Right atrium auricular region (tissue), 2 donors: Measurements from ENCODE around the gene USP28. TPM values are rescaled to one million over a fixed set of nuclear protein-coding genes. Genes with fewer than 3 reads are reported as not detected.

Experiments
- DNase-seq: peaks from one replicate; pipeline ENCODE4 v3.0.0-alpha.2; 2019; ENCODE audit warnings: low spot score
- H3K27ac ChIP-seq, 2 donors: fragments of 200-600 bp; sonication (generic); 1 replicate in 1 of 2; 2 replicates in 1 of 2; pipeline ENCODE4 v1.5.1; 2016 to 2019
- H3K27me3 ChIP-seq, 2 donors: fragments of 200-600 bp; sonication (generic); one replicate each; pipeline versions ENCODE4 v1.5.1 to v1.6.0; 2017 to 2019
- H3K36me3 ChIP-seq: fragments of 200-600 bp; sonication (generic); one replicate; pipeline ENCODE4 v1.5.1; 2016
- H3K4me1 ChIP-seq, 2 donors: fragments of 200-600 bp; sonication (generic); one replicate each; pipeline versions ENCODE4 v1.5.1 to v1.6.0; 2017 to 2019
- H3K4me3 ChIP-seq, 2 donors: fragments of 200-600 bp; sonication (generic); 1 replicate in 1 of 2; 2 replicates in 1 of 2; pipeline ENCODE4 v1.5.1; 2017 to 2019; ENCODE audit warnings: mild to moderate bottlenecking in 1 of 2, moderate library complexity in 1 of 2
- H3K9me3 ChIP-seq, 2 donors: fragments of 200-600 bp; sonication (generic); one replicate each; pipeline ENCODE4 v1.5.1; 2019
- CTCF ChIP-seq, 2 donors: fragments of 200-600 bp; sonication (generic); IDR thresholded peaks; one replicate each; pipeline ENCODE4 v1.5.1; 2019; ENCODE audit warnings: antibody characterized with exemption in 2 of 2
- total RNA-seq, 2 donors: library from RNA; depleted of rRNA; stranded (reverse); fragments of >200 nt; gene quantifications; one replicate each; pipeline ENCODE4 v1.1.0, GENCODE V29; 2016

Gene USP28
- total RNA-seq, 2 donors from 2014 or later: 116 to 135 TPM

DNA sequence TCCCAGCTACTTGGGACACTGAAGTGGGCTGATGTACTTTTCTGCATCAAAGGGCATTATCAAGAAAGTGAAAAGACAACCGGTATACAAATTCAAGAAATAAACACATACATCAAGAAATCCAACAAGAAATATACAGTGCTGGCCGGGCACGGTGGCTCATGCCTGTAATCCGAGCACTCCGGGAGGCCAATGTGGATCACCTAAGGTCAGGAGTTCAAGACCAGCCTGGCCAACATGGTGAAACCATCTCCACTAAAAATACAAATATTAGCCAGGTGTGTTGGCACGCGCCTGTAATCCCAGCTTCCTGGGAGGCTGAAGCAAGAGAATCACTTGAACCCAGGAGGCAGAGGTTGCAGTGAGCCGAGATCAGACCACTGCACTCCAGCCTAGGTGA is 9.5 kb downstream of the USP28 start:
- Histone ChIP-seq H3K9me3 (no peaks in the 10 kb centered on the region), H3K36me3 (no peaks in the 10 kb centered on the region), H3K4me1 (peaks cover 0 to 12% of the 10 kb centered on the region in 2 donors), H3K27me3 (no peaks in the 10 kb centered on the region), H3K27ac (no peak overlapping the region), H3K4me3 (no peak overlapping the region)
- no peak for DNase-seq
- no peak for TF ChIP-seq CTCF (IDR thresholded peaks at IDR 0.05)

DNA sequence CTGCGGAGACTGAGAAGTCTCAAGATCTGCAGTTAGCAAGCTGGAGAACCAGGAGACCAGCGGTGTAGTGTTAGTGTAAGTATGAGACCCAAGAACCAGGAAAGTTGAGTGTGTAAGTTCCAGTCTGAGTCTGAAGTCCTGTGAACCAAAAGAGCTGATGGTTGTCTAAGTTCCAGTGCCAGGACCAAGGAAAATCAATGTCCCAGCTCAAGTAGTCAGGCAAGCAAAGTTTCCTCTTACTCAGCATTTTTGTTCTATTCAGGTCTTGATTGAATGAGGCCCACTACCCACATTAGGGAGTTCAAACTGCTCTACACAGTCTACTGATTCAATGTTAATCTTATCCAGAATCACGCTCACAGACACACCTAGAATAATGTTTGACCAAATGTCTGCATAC is 11.0 kb downstream of the USP28 start:
- no peak overlapping the region for H3K27ac ChIP-seq
- no peaks in the 10 kb centered on the region for H3K36me3 ChIP-seq
- no peaks in the 10 kb centered on the region for H3K27me3 ChIP-seq
- peaks cover 0 to 18% of the 10 kb centered on the region in 2 donors for H3K4me1 ChIP-seq
- no peak for DNase-seq
- no peak for TF ChIP-seq CTCF (IDR thresholded peaks at IDR 0.05)
- no peak overlapping the region for H3K4me3 ChIP-seq
- H3K9me3 ChIP-seq: no peaks in the 10 kb centered on the region

DNA sequence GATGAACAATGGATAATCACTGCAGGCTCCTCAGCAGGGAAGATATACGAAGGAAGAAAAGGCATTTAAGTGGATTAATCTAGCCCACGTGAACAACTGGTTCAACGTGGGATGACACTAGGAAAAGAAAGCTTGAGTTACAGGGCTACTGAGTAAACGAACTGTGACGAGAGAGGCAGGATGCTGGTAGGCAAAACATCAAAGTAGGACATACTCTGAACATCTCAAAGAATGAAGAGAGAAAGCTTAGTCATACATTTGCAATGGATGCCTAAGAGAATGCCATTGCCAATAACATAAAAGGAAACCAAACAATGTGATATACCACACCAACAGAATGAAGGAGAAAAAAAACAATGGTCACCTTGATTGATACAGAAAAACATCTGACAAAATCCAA is 12.9 kb downstream of the USP28 start:
- Histone ChIP-seq H3K4me3 (no peak overlapping the region), H3K9me3 (no peaks in the 10 kb centered on the region), H3K4me1 (peaks cover 0 to 15% of the 10 kb centered on the region in 2 donors), H3K36me3 (no peaks in the 10 kb centered on the region), H3K27me3 (no peaks in the 10 kb centered on the region), H3K27ac (no peak overlapping the region)
- TF ChIP-seq CTCF (IDR thresholded peaks at IDR 0.05): no peak
- DNase-seq: no peak

- H3K4me3 ChIP-seq: no peak overlapping the region
- no peak overlapping the region for H3K27ac ChIP-seq
- peaks cover 0 to 24% of the 10 kb centered on the region in 2 donors for H3K4me1 ChIP-seq
- DNase-seq: no peak
- no peaks in the 10 kb centered on the region for H3K36me3 ChIP-seq
- no peaks in the 10 kb centered on the region for H3K9me3 ChIP-seq
- H3K27me3 ChIP-seq: no peaks in the 10 kb centered on the region
- no peak for TF ChIP-seq CTCF (IDR thresholded peaks at IDR 0.05)
Measured at GRCh38 chr11:113859665-113860064, 15.7 kb downstream of the USP28 start.

DNA sequence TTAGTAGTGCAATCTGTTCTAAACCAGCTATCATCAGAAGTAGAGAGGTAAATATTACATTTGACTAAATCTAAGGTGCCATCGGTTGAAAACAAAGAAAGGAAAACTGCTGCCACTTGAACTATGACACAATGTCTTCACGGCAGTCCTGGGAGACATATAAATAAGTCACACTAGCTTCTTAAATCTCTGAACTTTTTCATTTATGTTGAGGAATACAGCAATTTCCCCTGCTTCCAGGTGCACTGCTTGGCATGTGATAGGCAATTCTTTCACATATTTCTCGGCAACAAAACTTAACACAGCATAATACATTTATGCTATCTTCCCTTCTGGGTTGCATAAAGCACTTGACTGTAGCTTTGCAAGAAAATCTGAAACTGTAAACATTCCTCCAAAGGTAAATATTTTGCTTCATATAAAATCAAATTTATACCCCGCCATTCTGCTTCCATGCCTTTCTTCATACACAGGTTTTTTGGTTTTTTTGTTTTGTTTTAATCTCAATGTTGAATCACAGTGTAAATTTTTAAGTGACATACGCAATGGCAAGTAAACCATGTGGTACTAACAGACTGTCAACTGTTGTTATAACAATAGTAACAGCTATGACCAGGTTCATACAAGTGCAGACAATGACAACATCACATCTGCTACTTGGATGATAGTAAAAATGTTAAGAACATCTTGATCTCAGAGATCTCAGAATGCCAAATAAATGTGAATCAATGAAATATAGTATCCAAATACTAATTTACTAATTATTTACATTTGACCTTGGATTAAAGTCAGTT is 18.2 kb downstream of the USP28 start:
- no peaks in the 10 kb centered on the region for H3K9me3 ChIP-seq
- no peak overlapping the region for H3K27ac ChIP-seq
- H3K4me1 ChIP-seq: peaks cover 0 to 23% of the 10 kb centered on the region in 2 donors
- no peak overlapping the region for H3K4me3 ChIP-seq
- no peak for TF ChIP-seq CTCF (IDR thresholded peaks at IDR 0.05)
- H3K27me3 ChIP-seq: no peaks in the 10 kb centered on the region
- no peak for DNase-seq
- peaks cover 10% of the 10 kb centered on the region for H3K36me3 ChIP-seq

- Histone ChIP-seq H3K4me3 (no peak overlapping the region), H3K36me3 (peaks cover 24% of the 10 kb centered on the region), H3K27me3 (no peaks in the 10 kb centered on the region), H3K27ac (no peak overlapping the region), H3K9me3 (no peaks in the 10 kb centered on the region), H3K4me1 (peaks cover 0 to 21% of the 10 kb centered on the region in 2 donors)
- TF ChIP-seq CTCF (IDR thresholded peaks at IDR 0.05): no peak
- DNase-seq: no peak
Measured at GRCh38 chr11:113855803-113856202, 19.6 kb downstream of the USP28 start.
